Ovary (tissue), 9 donors: Measurements from ENCODE around the gene NR1D2. TPM values are rescaled to one million over a fixed set of nuclear protein-coding genes. Genes with fewer than 3 reads are reported as not detected.

Source experiments
- DNase-seq, 5 donors: peaks; one replicate each; pipeline ENCODE4 v3.0.0-alpha.2; 2019 to 2020
- H3K27ac ChIP-seq, 2 donors: fragments of 200-600 bp; one replicate each; pipeline versions ENCODE4 v1.5.1 to v1.8.0; 2019 to 2022
- H3K27me3 ChIP-seq: fragments of 200-600 bp; one replicate; pipeline ENCODE4 v1.8.0; 2022
- H3K36me3 ChIP-seq: fragments of 200-600 bp; sonication (generic); one replicate; pipeline ENCODE4 v1.5.1; 2019
- H3K4me1 ChIP-seq: one replicate; pipeline ENCODE4 v1.8.1; 2013; ENCODE audit warnings: mild to moderate bottlenecking, moderate library complexity; ENCODE audit not compliant: insufficient read depth
- H3K4me3 ChIP-seq: fragments of 200-600 bp; sonication (generic); one replicate; pipeline ENCODE4 v1.5.1; 2017
- H3K9me3 ChIP-seq, 2 donors: fragments of 200-600 bp in 1 of 2; sonication (generic) in 1 of 2; one replicate each; pipeline versions ENCODE4 v1.5.1 to v1.8.1; 2013 to 2019; ENCODE audit warnings: mild to moderate bottlenecking in 1 of 2, moderate library complexity in 1 of 2
- EP300 ChIP-seq: sonication (generic); formaldehyde crosslinking; IDR thresholded peaks from one replicate; pipeline ENCODE4 v1.6.1; 2017; ENCODE audit warnings: antibody characterized with exemption
- POLR2A ChIP-seq: fragments of 450-650 bp; IDR thresholded peaks from one replicate; pipeline ENCODE4 v1.6.1; 2017; ENCODE audit warnings: antibody characterized with exemption, mild to moderate bottlenecking, moderate library complexity
- WGBS, 3 donors: extraction: QIAGEN DNeasy Blood & Tissue Kit in 1 of 3; methylation state at CpG; one replicate each; pipeline versions ENCODE4 v1.1.5 to v1.1.7; 2013 to 2017; 5-methylcytosine and 5-hydroxymethylcytosine counted together
- intact Hi-C, 4 donors: fragments of 100-400 bp; cut with DNase I; formaldehyde crosslinking; loops; one replicate each; pipeline versions ENCODE4 v1.11.0 to v1.15.1; 2022 to 2023
- polyA plus RNA-seq, 2 donors: library from polyadenylated mRNA; stranded (reverse); fragments of 200-250 nt in 1 of 2; fragments of 350-450 nt in 1 of 2; fragmentation: Illumina TruSeq in 1 of 2; extraction: RNeasy Lipid Tissue Mini Kit (QIAGEN cat#74804) in 1 of 2; gene quantifications; one replicate each; pipeline ENCODE4 v1.2.3, GENCODE V29; 2013 to 2014
- total RNA-seq, 7 donors: library from RNA; depleted of rRNA in 2 of 7; stranded (reverse); fragments of >200 nt in 2 of 7; fragmentation: NEBNext Ultra II Directional in 3 of 7; extraction: Animal tissue kit (Norgen Biotek cat#: 25700) in 3 of 7; gene quantifications; one replicate each; pipeline versions ENCODE4 v1.1.0 to v1.2.4, GENCODE V29; 2016 to 2023
- TF ChIP-seq, protein P1 (sequence below), 3 donors: fragments of 450-650 bp in 2 of 3; fragments of 200-600 bp in 1 of 3; IDR thresholded peaks; one replicate each; pipeline versions ENCODE4 v1.5.1 to v1.8.0; 2016 to 2022; ENCODE audit warnings: antibody characterized with exemption in 3 of 3, mild to moderate bottlenecking in 1 of 3
- donor health status: DM: no; HTN: no; CAD: no; lungs with moderate emphysema.
- donor health status: DM: no; HTN: no; CAD: no.
- donor health status: Bipolar disorder and iron deficiency.
- donor health status: DM: yes; HTN: yes; CAD: no.
- donor health status: DM: no; HTN: no; CAD: no.
- donor health status: DM: yes; HTN: yes; CAD: no.

Gene NR1D2
- total and polyA plus RNA-seq, 9 donors = 26.9 to 74.3 (median 34.4) TPM

DNA sequence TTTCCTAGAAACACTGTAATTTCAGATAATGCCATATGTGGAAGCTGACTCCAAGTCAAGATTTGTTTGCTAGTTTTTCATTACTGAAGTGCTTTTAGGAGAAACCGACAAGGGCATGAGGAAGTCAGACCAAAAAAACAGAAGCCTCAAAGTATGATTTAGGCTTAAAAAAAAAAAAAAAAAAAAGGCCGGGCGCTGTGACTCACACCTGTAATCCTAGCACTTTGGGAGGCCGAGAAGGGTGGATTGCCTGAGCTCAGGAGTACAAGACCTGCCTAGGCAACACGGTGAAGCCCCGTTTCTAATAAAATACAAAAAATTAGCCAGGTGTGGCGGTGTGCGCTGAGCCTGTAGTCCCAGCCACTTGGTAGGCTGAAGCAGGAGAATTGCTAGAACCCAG lies 16.6 kb upstream of the NR1D2 start:
- no peak overlapping the region for H3K4me3 ChIP-seq
- H3K9me3 ChIP-seq = no peaks in the 10 kb centered on the region
- no peak for DNase-seq
- no peaks in the 10 kb centered on the region for H3K27me3 ChIP-seq
- intact Hi-C loops = no loop called here
- no peaks in the 10 kb centered on the region for H3K36me3 ChIP-seq
- no peaks in the 10 kb centered on the region for H3K4me1 ChIP-seq
- no peak overlapping the region for H3K27ac ChIP-seq
- 76 to 84% (median 76%) methylated on average over 8 of the region's 8 CpGs for WGBS, 3 donors
- TF ChIP-seq POLR2A = no peak
- TF ChIP-seq EP300 = no peak
- TF ChIP-seq, protein P1, sequence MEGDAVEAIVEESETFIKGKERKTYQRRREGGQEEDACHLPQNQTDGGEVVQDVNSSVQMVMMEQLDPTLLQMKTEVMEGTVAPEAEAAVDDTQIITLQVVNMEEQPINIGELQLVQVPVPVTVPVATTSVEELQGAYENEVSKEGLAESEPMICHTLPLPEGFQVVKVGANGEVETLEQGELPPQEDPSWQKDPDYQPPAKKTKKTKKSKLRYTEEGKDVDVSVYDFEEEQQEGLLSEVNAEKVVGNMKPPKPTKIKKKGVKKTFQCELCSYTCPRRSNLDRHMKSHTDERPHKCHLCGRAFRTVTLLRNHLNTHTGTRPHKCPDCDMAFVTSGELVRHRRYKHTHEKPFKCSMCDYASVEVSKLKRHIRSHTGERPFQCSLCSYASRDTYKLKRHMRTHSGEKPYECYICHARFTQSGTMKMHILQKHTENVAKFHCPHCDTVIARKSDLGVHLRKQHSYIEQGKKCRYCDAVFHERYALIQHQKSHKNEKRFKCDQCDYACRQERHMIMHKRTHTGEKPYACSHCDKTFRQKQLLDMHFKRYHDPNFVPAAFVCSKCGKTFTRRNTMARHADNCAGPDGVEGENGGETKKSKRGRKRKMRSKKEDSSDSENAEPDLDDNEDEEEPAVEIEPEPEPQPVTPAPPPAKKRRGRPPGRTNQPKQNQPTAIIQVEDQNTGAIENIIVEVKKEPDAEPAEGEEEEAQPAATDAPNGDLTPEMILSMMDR (IDR thresholded peaks at IDR 0.05) = no peak

DNA sequence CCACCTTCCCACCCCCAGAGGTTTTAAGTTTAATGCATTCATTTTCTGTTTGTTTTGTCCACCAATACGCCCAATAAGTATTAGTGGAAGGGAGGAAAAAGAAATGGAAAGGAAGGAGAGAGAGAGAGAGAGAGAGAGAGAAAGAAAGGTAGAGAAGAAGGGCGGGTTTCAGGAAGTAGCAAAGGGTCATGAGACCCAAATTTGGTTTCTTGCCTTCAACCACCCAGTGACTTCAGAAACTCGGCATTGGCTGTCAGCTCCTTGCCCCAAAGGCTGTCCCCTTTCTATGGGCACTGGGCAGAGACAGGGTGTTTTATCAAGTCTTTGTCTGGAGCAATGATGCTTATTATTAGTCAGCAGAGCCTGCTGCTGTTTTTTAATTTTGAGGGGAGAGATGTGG lies 13.5 kb upstream of the NR1D2 start:
- H3K27ac ChIP-seq = no peak overlapping the region
- TF ChIP-seq, protein P1 (IDR thresholded peaks at IDR 0.05) = no peak
- TF ChIP-seq POLR2A (no peak), EP300 (no peak)
- no peaks in the 10 kb centered on the region for H3K27me3 ChIP-seq
- no peak for DNase-seq
- 88 to 90% (median 89%) methylated on average over 3 of the region's 3 CpGs for WGBS, 3 donors
- H3K36me3 ChIP-seq = no peaks in the 10 kb centered on the region
- no peak overlapping the region for H3K4me3 ChIP-seq
- H3K4me1 ChIP-seq = no peaks in the 10 kb centered on the region
- intact Hi-C loops = no loop called here
- H3K9me3 ChIP-seq = no peaks in the 10 kb centered on the region

DNA sequence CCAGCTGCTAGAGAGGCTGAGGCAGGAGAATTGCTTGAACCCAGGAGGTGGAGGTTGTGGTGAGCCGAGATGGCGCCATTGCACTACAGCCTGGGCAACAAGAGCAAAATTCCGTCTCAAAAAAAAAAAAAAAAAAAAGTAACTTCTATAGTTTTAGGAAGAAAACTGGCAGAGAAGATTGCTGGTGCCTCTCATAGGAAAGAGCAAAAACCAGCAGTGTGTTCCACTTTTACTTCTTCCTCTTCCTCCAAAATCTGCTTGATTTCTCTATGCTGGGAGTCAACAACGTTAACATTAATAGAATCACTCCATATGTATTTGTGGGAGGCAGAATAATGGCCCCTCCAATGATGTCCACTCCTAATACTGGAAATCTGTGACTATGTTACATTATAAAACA lies 12.5 kb upstream of the NR1D2 start:
- 82 to 90% (median 90%) methylated on average over 4 of the region's 4 CpGs for WGBS, 3 donors
- no peak overlapping the region for H3K27ac ChIP-seq
- H3K4me1 ChIP-seq = no peaks in the 10 kb centered on the region
- H3K27me3 ChIP-seq = no peaks in the 10 kb centered on the region
- no peaks in the 10 kb centered on the region for H3K9me3 ChIP-seq
- intact Hi-C loops = no loop called here
- DNase-seq = no peak
- no peak overlapping the region for H3K4me3 ChIP-seq
- no peaks in the 10 kb centered on the region for H3K36me3 ChIP-seq
- TF ChIP-seq, protein P1 (IDR thresholded peaks at IDR 0.05) = no peak
- TF ChIP-seq EP300 (no peak), POLR2A (no peak)

DNA sequence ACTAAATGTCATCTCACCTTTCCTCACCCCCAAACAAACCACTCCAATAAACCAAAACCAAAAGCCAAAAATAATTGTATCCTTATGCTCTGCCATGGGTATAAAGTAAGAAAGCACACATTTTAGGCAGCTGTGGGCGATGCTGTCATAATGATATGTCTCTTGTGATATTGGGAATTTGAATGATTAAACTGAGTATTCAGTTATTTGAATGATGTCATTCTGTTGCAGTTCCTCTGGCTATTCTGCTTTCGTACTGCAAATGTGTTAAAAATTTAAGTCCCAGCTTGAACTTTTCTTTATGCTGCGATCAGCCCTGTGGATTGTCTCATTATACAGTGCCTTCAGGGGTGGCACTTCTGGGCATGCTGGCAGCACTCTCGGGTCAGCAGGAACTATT lies 10.8 kb upstream of the NR1D2 start:
- 67 to 87% (median 83%) methylated on average over 4 of the region's 4 CpGs for WGBS, 3 donors
- no peak for DNase-seq
- TF ChIP-seq, protein P1 (IDR thresholded peaks at IDR 0.05) = no peak
- TF ChIP-seq POLR2A = no peak
- TF ChIP-seq EP300 = no peak
- intact Hi-C loops = no loop called here
- Histone ChIP-seq H3K9me3 (no peaks in the 10 kb centered on the region), H3K4me3 (no peak overlapping the region), H3K27ac (no peak overlapping the region), H3K27me3 (no peaks in the 10 kb centered on the region), H3K36me3 (no peaks in the 10 kb centered on the region), H3K4me1 (no peaks in the 10 kb centered on the region)

DNA sequence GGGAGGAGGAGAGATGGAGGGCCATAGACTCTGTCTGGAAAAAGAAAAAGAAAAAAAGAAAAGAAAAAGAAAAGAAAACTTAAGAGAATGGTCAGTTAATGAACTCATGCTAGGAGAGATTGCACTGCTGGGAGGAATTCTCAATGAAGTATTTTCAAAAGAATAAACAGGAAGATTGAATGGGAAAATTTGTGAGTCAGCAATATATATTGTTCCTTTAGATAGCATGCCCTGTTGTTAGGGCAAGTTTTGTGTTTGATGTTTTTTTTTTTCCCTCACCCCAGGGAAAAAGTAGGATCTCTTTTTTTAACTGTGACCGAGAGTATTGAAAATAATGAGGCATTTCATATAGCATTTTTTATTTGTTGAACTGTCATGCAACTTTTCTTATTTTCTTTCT lies 7.8 kb upstream of the NR1D2 start:
- DNase-seq = no peak
- Histone ChIP-seq H3K27ac (no peak overlapping the region), H3K9me3 (no peaks in the 10 kb centered on the region), H3K4me1 (no peaks in the 10 kb centered on the region), H3K36me3 (no peaks in the 10 kb centered on the region), H3K27me3 (no peaks in the 10 kb centered on the region), H3K4me3 (no peak overlapping the region)
- TF ChIP-seq EP300 (no peak), POLR2A (no peak)
- TF ChIP-seq, protein P1 (IDR thresholded peaks at IDR 0.05) = no peak
- intact Hi-C loops = no loop called here
- 86 to 88% (median 88%) methylated on average over 1 of the region's 1 CpG for WGBS, 3 donors
